GM18873 (cell line): ENCODE results near the gene HNF4A.

ENCODE experiments used
- ATAC-seq: cut with Tn5 transposase; IDR thresholded peaks from one replicate; pipeline ENCODE4 v1.9.1; 2021; ENCODE audit warnings: mild to moderate bottlenecking, moderate library complexity, moderate number of reproducible peaks; ENCODE audit not compliant: unreplicated experiment, low FRiP score

HNF4A gene

DNA sequence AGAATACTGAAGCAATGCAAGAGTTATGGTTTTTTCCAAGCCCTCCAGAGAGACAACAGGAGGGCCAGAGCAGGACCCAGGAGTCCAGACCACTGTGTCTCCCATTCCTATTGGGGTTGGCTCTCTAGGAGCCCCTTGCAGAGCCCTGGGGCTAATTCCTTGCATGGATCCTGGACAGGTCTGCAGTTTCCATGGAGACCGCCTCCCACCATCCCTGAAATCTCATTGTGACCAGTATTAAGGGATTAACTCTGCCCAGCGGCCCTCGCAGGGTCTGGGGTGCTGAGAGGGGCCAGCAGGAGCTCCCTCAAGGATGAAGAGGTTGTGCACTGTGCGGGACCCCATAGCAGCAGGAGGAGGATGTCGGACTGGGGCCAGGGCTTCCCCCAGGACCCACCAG lies 34.8 kb downstream of the HNF4A start:
- no peak for ATAC-seq

DNA sequence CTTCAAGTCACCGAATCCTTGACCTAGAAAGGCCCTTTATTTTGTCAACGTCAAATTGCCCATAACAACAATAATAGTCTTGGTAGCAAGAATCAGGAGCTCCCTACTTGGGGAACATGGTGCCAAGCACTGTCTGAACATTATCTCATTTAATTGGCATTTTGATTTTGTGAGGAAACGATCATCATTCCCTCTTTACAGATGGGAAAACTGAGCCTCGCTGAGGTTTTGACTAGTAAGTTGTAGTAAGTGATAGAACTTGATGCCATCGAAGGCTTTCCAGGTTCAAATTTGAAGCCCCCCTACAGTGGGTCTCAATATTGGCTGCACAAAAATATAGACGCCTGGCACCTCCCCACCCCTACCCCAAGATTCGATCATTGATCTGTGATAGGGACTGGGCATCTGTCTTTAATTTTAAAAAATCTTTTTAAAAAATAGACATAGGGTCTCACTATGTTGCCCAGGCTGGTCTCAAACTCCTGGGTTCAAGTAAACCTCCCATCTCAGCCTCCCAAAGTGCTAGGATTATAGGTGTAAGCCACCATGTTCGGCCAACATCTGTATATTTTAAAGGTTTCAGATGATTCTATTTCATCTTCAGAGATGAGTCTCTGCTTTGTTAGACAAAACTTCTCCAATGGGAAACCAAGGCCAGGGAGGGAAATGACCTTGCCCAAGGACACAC lies 36.7 kb downstream of the HNF4A start:
- no peak for ATAC-seq

DNA sequence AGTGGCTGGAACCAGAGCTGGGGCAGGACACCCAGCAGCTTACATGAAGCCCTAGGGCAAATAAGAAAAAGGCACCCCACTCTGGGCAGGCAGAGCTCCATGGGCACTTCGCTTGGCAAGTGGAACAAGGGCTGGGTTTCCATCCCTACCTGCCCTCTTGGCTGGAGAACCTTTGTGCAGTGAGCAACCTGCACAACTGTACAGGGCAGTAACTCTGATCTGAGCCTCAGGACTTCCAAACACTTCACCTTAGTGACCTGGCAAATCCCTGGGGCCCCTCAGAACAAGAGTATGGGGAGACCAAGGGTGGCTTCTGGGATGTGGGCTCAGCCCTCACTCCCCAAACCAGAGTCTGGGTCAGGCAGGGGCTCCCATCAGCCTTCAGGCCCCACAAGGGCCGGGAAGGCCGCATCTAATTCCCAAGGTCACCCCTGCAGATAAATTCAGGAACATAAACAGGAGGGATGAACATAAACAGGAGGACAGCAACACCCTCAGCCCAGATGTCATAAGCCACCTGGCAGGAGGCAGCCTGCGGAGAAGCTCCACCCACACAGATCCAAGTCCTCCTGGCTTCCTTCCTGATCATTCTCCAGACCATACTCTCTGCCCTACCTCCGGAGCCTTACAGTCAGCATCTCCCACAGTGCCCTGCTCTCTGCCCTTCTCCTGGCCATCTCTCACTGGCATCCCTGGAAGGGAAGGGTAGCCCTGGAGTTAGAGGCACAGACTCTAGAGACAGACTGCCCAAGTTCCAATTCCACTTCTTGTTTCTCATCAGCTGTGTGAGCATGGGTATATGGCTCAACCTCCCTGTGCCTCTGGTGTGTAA lies 37.5 kb downstream of the HNF4A start:
- no peak for ATAC-seq

DNA sequence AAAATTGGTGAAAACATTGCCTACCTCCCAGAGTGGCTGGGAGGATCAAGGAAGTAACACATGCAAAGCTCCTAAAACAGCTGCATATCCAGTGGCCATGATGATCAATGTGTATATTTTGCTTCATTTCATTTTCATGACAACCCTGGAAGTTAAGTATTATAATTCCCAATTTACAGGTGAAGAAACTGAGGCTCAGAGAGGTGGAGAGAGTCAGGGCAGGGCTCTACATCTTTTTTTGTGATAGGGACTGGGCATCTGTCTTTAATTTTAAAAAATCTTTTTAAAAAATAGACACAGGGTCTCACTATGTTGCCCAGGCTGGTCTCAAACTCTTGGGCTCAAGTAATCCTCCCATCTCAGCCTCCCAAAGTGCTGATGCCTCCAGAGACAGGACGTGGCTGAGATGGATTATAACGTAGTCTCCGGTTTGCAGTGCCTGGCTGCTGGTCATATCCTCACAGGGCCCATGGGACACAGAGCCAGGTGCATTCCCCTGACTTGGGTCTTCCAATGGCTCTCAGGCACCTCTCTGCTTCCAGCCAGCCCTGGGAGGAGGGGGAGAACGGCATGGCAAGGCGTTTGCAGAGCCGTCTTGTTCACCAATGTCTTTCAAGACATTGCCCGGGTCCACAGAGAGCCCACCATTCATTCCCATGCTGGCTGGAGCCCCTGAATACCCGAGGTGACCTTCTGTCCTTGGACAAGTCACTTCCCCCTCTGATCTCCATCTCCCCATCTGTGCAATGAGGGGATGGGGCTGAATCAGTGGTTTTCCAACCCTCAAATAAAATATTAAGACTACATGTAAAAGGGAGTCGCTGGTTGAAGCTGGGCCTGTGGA lies 38.3 kb downstream of the HNF4A start:
- no peak for ATAC-seq

DNA sequence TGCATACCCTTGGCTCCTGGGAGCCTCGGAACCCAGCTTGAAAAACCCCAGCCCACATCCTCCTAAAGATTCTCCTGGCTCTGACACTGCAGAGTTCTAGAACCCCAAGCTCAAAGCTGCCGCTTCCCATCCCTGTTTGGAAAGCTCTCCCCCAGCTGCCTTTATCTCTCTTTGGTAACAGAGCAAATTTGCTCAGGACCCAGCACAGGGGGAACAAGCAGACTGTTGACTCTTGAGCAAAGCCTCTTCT lies 38.9 kb downstream of the HNF4A start:
- no peak for ATAC-seq

DNA sequence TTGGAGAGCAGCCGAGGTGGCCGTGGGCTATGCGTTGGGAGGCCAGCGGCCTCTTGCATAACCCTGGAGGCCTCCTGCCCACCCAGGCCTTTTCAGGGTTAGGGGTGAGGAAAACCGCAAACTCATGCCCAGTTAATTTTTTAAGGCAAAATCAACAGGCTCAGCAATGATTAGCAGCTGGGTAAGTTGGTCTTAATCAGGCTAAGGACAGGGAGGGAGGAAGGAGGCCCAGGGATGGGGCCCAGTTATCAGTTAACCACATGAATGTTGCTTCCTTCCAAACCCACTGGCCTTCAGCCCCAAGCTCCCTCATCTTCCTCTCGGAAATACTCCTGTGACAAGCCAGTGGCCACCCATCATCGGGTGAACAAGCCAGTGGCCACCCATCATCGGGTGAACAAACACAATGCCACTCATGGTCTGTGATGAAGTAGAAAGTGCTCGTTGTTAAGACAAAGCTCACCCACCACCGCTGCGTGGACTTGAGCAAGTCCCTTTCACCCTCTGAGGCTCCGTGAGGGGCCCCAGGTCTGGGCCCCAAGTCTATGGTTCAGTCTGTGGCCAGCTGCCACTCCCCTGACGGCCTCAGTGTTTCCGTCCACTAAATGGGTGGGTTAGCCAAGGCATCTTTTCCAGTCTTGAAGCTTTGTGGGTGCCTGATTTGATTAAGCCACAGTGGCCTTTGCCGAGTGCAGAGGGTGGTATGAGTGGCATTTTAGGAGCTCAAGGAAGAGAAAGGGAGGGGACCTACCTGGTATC lies 39.4 kb downstream of the HNF4A start:
- ATAC-seq, result no peak

DNA sequence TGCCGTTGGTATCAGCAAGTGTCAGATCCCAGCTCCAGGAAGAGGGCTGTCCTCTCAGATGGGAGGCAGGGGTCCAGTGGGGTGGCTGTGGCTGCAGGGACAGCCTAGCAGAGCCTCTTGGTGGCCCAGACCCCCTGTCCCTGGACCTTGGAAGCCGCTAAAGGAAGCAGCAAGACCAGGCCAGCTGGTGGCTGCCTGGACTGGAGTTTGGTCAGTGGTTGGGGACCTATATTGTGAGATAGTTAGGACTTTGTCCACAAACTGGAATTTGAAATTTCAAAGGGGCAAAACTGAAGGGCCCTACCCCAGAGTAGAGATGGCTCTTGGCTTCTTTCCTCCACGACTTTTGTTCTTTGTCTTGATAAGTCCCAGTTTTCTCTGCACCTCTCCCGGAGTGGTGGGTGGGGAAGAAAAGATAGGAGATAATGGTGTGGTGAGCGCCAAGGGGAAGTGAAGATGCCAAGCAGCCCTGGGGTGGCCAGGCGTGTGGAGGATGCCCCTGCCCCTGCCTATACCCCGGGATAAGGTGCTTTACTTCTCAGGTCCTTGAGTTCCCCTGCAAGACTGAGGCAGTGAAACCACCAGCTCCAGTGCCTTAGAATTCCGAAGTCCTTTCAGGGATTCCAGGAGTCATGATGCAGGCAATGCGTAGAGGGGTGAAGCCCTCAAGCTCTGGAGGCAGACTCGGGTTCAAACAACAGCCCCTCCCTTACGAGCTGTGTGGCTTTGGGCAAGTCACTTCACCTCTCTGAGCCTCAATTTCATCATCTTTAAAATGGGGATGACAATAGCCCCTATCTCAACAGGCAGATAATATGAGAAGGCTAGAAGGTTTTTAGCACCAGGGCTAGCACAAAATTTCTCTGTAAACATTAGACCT lies 40.2 kb downstream of the HNF4A start:
- ATAC-seq, result no peak

DNA sequence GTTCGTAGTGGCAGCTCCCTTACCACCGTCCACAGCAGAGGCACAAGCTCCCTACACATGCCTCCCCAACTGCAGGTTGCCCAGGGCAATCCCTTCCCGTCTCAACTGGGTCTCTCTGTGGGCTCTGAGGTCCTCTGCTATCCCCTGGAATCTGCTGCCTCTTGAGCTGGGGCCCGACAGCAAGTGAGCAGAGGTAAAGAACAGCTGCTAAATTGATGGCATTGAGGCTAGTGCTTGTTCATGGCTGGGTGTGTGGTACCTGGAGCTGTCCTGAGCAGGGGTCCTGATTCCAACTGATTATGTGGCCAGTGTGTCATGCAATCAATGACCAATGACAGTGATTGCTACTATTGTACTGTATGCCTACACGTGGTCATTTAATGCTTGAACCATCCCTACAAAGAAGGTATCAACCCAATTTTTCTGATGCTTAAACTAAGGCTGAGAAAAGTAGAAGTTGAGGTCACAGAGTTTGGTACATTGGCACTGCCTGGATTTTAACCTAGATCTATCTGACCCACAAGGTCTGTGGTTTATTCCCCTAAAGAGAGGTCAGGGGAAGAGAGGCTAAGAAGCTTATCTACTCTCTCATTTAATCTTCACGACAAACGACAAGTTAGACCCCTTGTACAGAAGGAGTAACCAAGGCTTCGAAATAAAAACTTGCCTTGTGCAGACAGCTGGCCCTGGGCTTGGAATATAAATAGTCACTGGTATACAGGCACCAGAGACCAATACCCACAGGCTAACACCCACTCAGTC lies 41.1 kb downstream of the HNF4A start:
- ATAC-seq, result no peak

DNA sequence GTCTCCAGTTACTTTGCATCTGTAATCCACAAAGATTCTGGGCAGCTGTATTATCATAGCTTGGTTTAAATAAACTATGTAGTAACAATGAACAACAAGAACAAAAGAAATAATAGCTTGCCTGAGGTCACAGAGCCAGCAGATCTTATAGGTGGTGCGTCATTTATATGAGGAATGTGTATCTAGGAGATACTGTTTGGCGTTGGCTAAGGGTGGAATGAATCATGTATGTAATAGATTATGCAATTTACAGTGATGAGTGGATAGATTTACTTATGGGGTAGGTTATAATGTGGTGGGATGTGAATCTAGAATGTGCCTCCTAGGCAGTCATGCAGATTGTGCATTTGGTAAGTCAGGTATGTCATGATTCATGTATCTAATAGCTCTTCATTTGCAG lies 42.8 kb downstream of the HNF4A start:
- no peak for ATAC-seq

DNA sequence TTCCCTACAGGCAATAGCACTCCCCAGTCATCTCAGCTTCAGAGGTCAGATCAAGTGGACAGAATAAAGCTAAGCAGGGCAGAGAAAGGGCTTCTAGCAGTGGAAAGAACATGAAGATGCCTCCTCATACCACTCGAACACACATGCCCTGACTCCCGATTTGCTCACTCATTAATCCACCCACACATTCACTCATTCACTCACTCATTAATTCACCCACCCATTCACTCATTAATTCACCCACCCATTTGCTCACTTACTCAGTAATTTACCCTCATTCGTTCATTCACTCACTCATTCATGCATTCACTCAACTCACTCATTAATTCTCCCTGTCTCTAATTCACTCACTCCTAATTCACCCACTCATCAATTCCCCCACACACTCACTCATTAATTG lies 43.9 kb downstream of the HNF4A start:
- no peak for ATAC-seq

DNA sequence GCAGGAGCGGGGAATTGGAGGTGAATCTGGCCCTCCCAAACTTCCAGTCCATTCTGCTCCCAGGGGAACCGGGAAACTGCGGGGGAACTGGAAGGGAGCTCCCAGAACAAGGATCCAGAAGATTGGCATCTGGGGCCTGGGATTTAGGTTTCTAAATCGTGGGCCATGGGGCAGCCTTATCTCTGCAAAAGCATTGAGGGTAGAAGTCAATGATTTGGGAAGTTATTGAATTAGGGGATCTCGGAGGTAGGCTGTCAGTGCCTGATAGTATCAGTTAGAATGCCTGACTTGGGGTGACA lies 45.1 kb downstream of the HNF4A start:
- no peak for ATAC-seq

DNA sequence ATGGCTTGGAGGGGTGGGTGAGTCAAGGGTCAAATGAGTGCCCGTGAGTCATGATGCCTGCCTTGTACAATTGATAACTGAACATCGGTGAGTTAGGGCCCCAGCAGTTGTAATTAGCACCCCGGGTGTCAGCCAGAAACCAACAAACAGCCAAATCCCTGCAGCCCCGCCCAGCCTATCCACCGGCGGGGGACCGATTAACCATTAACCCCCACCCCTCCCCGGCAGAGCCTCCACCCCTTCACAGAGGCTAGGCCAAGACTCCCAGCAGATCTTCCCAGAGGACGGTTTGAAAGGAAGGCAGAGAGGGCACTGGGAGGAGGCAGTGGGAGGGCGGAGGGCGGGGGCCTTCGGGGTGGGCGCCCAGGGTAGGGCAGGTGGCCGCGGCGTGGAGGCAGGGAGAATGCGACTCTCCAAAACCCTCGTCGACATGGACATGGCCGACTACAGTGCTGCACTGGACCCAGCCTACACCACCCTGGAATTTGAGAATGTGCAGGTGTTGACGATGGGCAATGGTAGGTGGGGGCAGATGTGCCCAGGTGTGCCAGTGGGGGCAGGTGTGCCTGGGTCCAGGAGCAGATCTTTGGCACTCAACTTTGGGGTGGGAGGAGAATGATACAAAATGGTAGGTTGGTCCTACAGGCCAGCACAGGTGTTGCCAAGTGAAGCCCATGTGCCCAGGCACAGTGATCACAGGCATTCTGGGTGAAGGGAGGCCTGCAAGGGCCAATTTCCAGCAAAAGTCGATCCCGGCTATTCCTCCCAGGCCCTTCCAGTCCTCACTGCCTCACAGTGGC lies 45.7 kb downstream of the HNF4A start:
- no peak for ATAC-seq

DNA sequence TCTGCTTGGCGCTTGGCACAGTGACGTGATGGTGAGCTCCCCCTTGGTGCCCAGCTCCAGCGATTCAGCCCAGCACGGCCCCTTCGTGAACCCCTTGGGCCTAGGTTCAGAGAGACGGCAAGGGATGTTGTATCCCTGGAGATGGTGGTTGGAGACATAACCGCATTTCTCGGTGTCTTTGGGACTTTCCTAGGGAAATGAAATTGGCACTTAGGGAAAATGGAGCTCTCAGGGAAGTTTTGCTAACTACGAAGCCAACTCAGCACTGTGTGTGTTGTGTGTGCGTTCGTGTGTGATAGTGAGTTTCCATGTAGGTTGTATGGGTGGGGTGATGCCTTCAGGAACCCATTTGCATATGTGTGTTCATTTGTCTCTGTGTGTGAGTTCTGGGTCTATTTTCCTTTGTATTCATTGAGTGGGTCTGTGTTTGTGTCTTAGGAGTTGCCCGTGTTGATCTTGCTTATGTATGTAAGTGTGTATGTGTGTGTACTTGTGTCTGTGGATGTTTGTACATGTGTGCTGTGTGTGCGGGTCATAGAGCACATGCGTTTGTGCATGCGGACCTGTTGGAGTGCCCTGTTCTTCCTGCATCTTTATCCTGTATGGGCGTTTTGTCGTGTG lies 46.4 kb downstream of the HNF4A start:
- no peak for ATAC-seq

DNA sequence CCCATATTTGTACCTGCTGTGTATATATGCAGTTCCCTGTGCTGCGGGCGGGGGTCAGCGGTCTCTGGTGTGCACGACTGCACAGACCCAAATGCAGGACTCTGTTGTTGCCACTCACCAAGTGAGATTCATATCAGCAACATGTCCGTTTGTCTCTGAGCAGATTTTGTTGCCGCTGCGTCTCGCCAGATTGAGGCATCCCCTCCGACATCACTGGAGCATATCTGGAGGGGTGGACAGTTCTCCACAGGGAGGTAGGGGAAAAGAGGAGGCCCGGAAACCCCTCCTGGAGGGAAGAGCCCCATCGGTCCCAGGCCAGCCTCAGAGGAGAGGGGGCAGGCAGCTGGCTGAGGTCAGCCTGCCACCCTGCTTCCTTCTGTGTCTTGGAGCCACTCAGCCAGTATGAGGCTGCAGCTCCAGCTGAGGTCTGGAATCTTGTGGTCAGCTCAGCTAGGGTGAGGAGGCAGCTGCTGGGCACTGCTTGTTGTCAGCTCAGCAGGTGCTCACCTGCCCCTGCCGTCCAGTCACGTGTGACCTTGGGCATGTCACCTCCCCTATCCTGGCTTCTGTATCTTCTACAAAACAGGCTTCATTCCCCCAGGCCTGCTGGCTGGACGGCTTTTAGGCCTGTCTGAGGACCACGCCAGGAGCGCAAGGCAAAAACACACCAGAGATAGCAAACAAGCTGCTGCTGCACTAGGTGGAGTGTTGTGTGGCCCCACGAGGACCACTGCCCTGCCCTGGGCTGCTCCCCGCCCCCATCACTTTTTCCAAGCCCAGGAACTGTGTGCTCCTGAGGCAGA lies 47.1 kb downstream of the HNF4A start:
- no peak for ATAC-seq

DNA sequence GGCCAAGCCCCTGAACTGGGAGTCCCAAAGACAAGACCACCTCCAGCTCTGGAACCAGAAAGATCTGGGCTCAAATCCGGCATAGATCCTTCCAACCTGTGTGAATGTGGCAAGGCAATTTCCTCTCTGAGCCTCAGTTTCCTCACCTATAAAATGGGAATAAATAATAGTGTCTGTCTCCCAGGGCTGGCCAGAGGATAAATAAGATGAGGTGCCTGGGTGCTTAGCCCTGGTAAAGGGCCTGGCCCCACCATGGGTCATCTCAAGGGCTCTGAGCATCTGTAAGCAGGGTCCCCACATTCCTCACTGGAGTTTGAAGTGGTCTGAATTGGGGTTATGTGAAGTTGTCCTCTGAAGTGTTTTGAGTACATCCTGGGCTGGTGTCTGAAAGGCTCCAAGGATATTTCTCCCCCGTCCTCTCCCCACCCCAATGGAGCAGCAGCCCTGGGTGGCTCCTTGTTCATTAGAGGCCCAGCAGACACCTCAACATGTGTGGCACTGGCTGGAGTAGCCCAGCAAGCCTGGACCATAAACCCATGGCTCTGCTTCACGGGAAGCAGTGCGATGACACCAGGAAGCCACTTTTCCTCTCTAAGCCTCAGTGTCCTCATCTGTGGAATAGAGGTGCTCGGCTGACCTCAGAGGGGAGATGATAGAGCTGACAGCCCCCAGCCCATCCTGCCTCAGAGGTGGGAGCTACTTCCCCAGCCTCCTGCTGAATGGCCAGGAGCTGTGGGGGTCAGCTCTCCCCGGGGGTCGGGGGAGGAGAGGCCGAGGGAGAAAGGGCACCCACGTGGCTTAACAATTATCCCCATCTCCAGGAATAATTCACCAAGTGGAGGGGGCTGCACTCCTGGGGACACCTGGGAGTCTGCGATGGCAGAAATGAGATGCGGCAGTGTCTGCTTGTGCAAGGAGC lies 48.0 kb downstream of the HNF4A start:
- no peak for ATAC-seq
